Transverse colon (tissue), 4 donors: ENCODE data around the gene SEL1L. TPM values are rescaled to one million over a fixed set of nuclear protein-coding genes. Genes with fewer than 3 reads are reported as not detected.

ENCODE experiments used
- DNase-seq: peaks from one replicate; pipeline ENCODE4 v3.0.0-alpha.2; 2019
- H3K27ac ChIP-seq, 4 donors: fragments of 200-600 bp; sonication (generic); 2 replicates each; pipeline ENCODE4 v1.5.1; 2016 to 2018; ENCODE audit warnings: inconsistent platforms in 4 of 4
- H3K27me3 ChIP-seq: fragments of 200-600 bp; sonication (generic); 2 replicates; pipeline ENCODE4 v1.5.1; 2017; ENCODE audit warnings: inconsistent platforms
- H3K36me3 ChIP-seq, 4 donors: fragments of 200-600 bp; sonication (generic); 2 replicates each; pipeline ENCODE4 v1.5.1; 2017 to 2019; ENCODE audit warnings: inconsistent platforms in 4 of 4
- H3K4me1 ChIP-seq, 4 donors: fragments of 200-600 bp; sonication (generic); 2 replicates each; pipeline ENCODE4 v1.5.1; 2017 to 2020; ENCODE audit warnings: inconsistent platforms in 4 of 4
- H3K4me3 ChIP-seq, 4 donors: fragments of 200-600 bp; sonication (generic); 1 replicate in 1 of 4; 2 replicates in 3 of 4; pipeline versions ENCODE4 v1.5.1 to v1.6.1; 2017 to 2019; ENCODE audit warnings: inconsistent platforms in 4 of 4
- H3K9me3 ChIP-seq, 2 donors: fragments of 200-600 bp; sonication (generic); 2 replicates each; pipeline ENCODE4 v1.5.1; 2017 to 2019; ENCODE audit warnings: inconsistent platforms in 2 of 2
- EP300 ChIP-seq: sonication (generic); formaldehyde crosslinking; IDR thresholded peaks from one replicate; pipeline ENCODE4 v1.6.1; 2017; ENCODE audit warnings: antibody characterized with exemption, low read depth
- POLR2A ChIP-seq: fragments of 450-650 bp; IDR thresholded peaks from one replicate; pipeline ENCODE4 v1.6.1; 2016; ENCODE audit warnings: antibody characterized with exemption, mild to moderate bottlenecking, moderate library complexity
- POLR2AphosphoS5 ChIP-seq, 3 donors: sonication (generic); formaldehyde crosslinking; IDR thresholded peaks; one replicate each; pipeline ENCODE4 v1.6.1; 2016; ENCODE audit warnings: antibody characterized with exemption in 3 of 3
- WGBS, 2 donors: methylation state at CpG; one replicate each; pipeline ENCODE4 v1.1.5; 2018; ENCODE audit warnings: low coverage in 1 of 2; 5-methylcytosine and 5-hydroxymethylcytosine counted together
- in situ Hi-C, 4 donors: fragments of 200-750 bp; cut with MboI; loops; one replicate each; pipeline versions ENCODE4 v1.15.0 to v1.15.1; 2017; ENCODE audit warnings: low sequenced_read_pairs in 3 of 4, low pct_ligation_motif_present in 1 of 4, low pct_unique_long_range_greater_than_20kb in 1 of 4
- intact Hi-C: fragments of 100-400 bp; cut with DNase I; formaldehyde crosslinking; loops from one replicate; pipeline ENCODE4 v1.15.1; 2023; ENCODE audit warnings: low total_unique reads
- total RNA-seq, 4 donors: library from RNA; depleted of rRNA; stranded (reverse); fragments of >200 nt; gene quantifications; one replicate each; pipeline ENCODE4 v1.1.0, GENCODE V29; 2016
- TF ChIP-seq, protein P1 (sequence below), 5 experiments: fragments of 200-600 bp in 3 of 5; fragments of 450-650 bp in 2 of 5; sonication (generic) in 3 of 5; IDR thresholded peaks; 1 replicate in 2 of 5; 2 replicates in 3 of 5; pipeline ENCODE4 v1.5.1; 2016 to 2017; ENCODE audit warnings: antibody characterized with exemption in 5 of 5, inconsistent platforms in 3 of 5, mild to moderate bottlenecking in 2 of 5, moderate library complexity in 1 of 5

SEL1L gene
- total RNA-seq, 4 donors from 2014 or later: 29.5 to 64.8 (median 43.5) TPM

DNA sequence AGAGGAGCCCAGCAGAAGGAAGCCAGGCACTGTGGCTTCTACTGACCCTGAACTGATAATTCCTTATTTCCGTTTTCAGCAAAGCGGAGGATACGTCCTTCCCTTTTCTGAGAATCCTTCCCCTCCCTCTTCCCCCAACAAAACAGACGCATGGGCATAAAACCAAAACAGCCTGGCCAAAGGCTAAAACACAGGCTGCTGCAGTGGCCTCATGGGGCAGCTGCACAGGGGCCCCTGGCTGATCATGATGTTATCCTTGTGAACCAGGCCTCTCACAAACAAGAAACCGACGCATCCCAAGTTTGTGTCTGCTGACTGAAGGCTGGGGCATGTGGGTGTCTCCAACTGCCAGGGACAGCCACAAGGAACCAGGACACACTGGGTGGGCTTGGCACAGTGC is 110.1 kb downstream of the SEL1L start:
- H3K27ac ChIP-seq: peak overlapping the region in 3 of 4 donors; percentile 13 to 57 (median 53)
- intact Hi-C loops: no loop called here
- H3K9me3 ChIP-seq: no peaks in the 10 kb centered on the region
- peaks cover 0 to 8% (median 0%) of the 10 kb centered on the region in 4 donors for H3K4me1 ChIP-seq
- DNase-seq: no peak
- WGBS, 2 donors: 57 to 90% methylated on average over 3 to 6 of the region's 6 CpGs
- H3K36me3 ChIP-seq: no peaks in the 10 kb centered on the region
- no peak for TF ChIP-seq POLR2AphosphoS5 (IDR thresholded peaks at IDR 0.05)
- TF ChIP-seq, protein P1, sequence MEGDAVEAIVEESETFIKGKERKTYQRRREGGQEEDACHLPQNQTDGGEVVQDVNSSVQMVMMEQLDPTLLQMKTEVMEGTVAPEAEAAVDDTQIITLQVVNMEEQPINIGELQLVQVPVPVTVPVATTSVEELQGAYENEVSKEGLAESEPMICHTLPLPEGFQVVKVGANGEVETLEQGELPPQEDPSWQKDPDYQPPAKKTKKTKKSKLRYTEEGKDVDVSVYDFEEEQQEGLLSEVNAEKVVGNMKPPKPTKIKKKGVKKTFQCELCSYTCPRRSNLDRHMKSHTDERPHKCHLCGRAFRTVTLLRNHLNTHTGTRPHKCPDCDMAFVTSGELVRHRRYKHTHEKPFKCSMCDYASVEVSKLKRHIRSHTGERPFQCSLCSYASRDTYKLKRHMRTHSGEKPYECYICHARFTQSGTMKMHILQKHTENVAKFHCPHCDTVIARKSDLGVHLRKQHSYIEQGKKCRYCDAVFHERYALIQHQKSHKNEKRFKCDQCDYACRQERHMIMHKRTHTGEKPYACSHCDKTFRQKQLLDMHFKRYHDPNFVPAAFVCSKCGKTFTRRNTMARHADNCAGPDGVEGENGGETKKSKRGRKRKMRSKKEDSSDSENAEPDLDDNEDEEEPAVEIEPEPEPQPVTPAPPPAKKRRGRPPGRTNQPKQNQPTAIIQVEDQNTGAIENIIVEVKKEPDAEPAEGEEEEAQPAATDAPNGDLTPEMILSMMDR (IDR thresholded peaks at IDR 0.05): no peak
- TF ChIP-seq EP300: no peak
- TF ChIP-seq POLR2A: no peak
- in situ Hi-C loops: no loop called here
- H3K4me3 ChIP-seq: no peak overlapping the region
- no peaks in the 10 kb centered on the region for H3K27me3 ChIP-seq

Other genes starting within 250 kb of the SEL1L start
- 10 to 100 TPM; 10.8 to 39.4 (median 17.5) TPM for gene STON2, start 133.5 kb downstream of the SEL1L start, total RNA-seq